ENCODE results near the gene PPP1R8. TPM values are rescaled to one million over a fixed set of nuclear protein-coding genes. Genes with fewer than 3 reads are reported as not detected.

The PPP1R8 gene
- total and polyA plus RNA-seq, 9 of the 15 experiments (the other 6 are each of a cell fraction or from before 2014, with no cell fraction given) = 16.2 to 107 (median 75.3) TPM

GRCh38 chr1:27872059-27872801 lies 41.6 kb downstream of the PPP1R8 start, which contains the start of gene THEMIS2 (continued):
- peak; percentile 66; the same call in 1 of the 2 replicates for TF ChIP-seq ZNF609 (CRISPR knock-in tag; IDR thresholded peaks at IDR 0.05; ENCODE audit: borderline replicate concordance)
- TF ChIP-seq MEF2D (tag; conservative IDR thresholded peaks at IDR 0.05; ENCODE audit: low read depth) = no peak
- TF ChIP-seq BRF1 (IDR thresholded peaks at IDR 0.05; ENCODE audit: borderline replicate concordance, extremely low read depth, insufficient read length) = no peak
- no peak; the same call in 1 of the 2 replicates for TF ChIP-seq SMAD4 (CRISPR knock-in tag; conservative IDR thresholded peaks at IDR 0.05)
- no peak for TF ChIP-seq STAG1 (CRISPR knock-in tag; IDR thresholded peaks at IDR 0.05; ENCODE audit: borderline replicate concordance)
- TF ChIP-seq VEZF1 (CRISPR knock-in tag; IDR thresholded peaks at IDR 0.05) = peak; percentile 80
- TF ChIP-seq MCM7 (IDR thresholded peaks at IDR 0.05) = no peak
- TF ChIP-seq ZNF778 (CRISPR knock-in tag; IDR thresholded peaks at IDR 0.05) = no peak
- TF ChIP-seq ZMIZ1 (IDR thresholded peaks at IDR 0.05; ENCODE audit: low read depth in 2 of 2, low read length in 2 of 2) = no peak
- no peak for TF ChIP-seq SMARCA5 (IDR thresholded peaks at IDR 0.05)
- no peak for TF ChIP-seq RBM39 (optimal IDR thresholded peaks at IDR 0.05; ENCODE audit: low read depth, low read length)
- TF ChIP-seq E4F1 (CRISPR knock-in tag; IDR thresholded peaks at IDR 0.05; ENCODE audit: borderline replicate concordance) = no peak
- no peak for TF ChIP-seq FOXJ3 (CRISPR knock-in tag; IDR thresholded peaks at IDR 0.05)
- no peak for TF ChIP-seq CREM (IDR thresholded peaks at IDR 0.05; ENCODE audit: low read depth)

Data from K562 (cell line).